ENCODE measurements around the gene CHPF2.

DNA sequence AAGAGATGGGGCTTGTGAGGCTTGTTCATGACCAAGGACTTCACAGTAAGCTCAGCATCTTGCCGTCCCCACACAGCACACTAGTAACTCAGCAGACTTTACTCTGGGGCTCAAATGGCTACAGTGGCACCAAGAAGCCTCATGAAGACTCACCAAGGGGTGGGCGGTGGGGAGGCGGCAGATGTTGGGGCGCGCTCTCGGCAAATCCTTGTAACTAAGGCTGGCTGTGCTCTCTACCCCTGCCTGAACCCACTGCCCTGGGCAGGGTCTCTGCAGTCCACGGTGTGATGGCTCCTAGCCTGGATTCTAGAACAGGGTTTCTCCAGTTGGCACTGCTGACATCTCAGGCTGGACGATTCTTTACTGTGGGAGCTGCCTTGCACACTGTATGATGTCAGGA, 28.6 kb downstream of the CHPF2 start:
- TF ChIP-seq, protein P1, sequence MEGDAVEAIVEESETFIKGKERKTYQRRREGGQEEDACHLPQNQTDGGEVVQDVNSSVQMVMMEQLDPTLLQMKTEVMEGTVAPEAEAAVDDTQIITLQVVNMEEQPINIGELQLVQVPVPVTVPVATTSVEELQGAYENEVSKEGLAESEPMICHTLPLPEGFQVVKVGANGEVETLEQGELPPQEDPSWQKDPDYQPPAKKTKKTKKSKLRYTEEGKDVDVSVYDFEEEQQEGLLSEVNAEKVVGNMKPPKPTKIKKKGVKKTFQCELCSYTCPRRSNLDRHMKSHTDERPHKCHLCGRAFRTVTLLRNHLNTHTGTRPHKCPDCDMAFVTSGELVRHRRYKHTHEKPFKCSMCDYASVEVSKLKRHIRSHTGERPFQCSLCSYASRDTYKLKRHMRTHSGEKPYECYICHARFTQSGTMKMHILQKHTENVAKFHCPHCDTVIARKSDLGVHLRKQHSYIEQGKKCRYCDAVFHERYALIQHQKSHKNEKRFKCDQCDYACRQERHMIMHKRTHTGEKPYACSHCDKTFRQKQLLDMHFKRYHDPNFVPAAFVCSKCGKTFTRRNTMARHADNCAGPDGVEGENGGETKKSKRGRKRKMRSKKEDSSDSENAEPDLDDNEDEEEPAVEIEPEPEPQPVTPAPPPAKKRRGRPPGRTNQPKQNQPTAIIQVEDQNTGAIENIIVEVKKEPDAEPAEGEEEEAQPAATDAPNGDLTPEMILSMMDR (conservative IDR thresholded peaks at IDR 0.05; ENCODE audit: low read depth in 2 of 2): no peak
- TF ChIP-seq POLR2AphosphoS5 (IDR thresholded peaks at IDR 0.05; ENCODE audit: low read depth) (no peak), EZH2 (IDR thresholded peaks at IDR 0.05; ENCODE audit: low read depth, unreplicated experiment) (no peak), EZH2phosphoT487 (IDR thresholded peaks at IDR 0.05; ENCODE audit: unreplicated experiment) (no peak), CREB1 (CRISPR knock-in tag; IDR thresholded peaks at IDR 0.05; ENCODE audit: low read depth) (no peak), STAT1 (IDR thresholded peaks at IDR 0.05; ENCODE audit: unreplicated experiment) (no peak), ZNF114 (CRISPR knock-in tag; IDR thresholded peaks at IDR 0.05) (no peak), JUNB (IDR thresholded peaks at IDR 0.05; ENCODE audit: unreplicated experiment) (no peak), NANOG (IDR thresholded peaks at IDR 0.05; ENCODE audit: borderline replicate concordance) (no peak)
- TF ChIP-seq, protein P2, sequence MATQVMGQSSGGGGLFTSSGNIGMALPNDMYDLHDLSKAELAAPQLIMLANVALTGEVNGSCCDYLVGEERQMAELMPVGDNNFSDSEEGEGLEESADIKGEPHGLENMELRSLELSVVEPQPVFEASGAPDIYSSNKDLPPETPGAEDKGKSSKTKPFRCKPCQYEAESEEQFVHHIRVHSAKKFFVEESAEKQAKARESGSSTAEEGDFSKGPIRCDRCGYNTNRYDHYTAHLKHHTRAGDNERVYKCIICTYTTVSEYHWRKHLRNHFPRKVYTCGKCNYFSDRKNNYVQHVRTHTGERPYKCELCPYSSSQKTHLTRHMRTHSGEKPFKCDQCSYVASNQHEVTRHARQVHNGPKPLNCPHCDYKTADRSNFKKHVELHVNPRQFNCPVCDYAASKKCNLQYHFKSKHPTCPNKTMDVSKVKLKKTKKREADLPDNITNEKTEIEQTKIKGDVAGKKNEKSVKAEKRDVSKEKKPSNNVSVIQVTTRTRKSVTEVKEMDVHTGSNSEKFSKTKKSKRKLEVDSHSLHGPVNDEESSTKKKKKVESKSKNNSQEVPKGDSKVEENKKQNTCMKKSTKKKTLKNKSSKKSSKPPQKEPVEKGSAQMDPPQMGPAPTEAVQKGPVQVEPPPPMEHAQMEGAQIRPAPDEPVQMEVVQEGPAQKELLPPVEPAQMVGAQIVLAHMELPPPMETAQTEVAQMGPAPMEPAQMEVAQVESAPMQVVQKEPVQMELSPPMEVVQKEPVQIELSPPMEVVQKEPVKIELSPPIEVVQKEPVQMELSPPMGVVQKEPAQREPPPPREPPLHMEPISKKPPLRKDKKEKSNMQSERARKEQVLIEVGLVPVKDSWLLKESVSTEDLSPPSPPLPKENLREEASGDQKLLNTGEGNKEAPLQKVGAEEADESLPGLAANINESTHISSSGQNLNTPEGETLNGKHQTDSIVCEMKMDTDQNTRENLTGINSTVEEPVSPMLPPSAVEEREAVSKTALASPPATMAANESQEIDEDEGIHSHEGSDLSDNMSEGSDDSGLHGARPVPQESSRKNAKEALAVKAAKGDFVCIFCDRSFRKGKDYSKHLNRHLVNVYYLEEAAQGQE (IDR thresholded peaks at IDR 0.05; ENCODE audit: unreplicated experiment): no peak
- TF ChIP-seq, protein P3, sequence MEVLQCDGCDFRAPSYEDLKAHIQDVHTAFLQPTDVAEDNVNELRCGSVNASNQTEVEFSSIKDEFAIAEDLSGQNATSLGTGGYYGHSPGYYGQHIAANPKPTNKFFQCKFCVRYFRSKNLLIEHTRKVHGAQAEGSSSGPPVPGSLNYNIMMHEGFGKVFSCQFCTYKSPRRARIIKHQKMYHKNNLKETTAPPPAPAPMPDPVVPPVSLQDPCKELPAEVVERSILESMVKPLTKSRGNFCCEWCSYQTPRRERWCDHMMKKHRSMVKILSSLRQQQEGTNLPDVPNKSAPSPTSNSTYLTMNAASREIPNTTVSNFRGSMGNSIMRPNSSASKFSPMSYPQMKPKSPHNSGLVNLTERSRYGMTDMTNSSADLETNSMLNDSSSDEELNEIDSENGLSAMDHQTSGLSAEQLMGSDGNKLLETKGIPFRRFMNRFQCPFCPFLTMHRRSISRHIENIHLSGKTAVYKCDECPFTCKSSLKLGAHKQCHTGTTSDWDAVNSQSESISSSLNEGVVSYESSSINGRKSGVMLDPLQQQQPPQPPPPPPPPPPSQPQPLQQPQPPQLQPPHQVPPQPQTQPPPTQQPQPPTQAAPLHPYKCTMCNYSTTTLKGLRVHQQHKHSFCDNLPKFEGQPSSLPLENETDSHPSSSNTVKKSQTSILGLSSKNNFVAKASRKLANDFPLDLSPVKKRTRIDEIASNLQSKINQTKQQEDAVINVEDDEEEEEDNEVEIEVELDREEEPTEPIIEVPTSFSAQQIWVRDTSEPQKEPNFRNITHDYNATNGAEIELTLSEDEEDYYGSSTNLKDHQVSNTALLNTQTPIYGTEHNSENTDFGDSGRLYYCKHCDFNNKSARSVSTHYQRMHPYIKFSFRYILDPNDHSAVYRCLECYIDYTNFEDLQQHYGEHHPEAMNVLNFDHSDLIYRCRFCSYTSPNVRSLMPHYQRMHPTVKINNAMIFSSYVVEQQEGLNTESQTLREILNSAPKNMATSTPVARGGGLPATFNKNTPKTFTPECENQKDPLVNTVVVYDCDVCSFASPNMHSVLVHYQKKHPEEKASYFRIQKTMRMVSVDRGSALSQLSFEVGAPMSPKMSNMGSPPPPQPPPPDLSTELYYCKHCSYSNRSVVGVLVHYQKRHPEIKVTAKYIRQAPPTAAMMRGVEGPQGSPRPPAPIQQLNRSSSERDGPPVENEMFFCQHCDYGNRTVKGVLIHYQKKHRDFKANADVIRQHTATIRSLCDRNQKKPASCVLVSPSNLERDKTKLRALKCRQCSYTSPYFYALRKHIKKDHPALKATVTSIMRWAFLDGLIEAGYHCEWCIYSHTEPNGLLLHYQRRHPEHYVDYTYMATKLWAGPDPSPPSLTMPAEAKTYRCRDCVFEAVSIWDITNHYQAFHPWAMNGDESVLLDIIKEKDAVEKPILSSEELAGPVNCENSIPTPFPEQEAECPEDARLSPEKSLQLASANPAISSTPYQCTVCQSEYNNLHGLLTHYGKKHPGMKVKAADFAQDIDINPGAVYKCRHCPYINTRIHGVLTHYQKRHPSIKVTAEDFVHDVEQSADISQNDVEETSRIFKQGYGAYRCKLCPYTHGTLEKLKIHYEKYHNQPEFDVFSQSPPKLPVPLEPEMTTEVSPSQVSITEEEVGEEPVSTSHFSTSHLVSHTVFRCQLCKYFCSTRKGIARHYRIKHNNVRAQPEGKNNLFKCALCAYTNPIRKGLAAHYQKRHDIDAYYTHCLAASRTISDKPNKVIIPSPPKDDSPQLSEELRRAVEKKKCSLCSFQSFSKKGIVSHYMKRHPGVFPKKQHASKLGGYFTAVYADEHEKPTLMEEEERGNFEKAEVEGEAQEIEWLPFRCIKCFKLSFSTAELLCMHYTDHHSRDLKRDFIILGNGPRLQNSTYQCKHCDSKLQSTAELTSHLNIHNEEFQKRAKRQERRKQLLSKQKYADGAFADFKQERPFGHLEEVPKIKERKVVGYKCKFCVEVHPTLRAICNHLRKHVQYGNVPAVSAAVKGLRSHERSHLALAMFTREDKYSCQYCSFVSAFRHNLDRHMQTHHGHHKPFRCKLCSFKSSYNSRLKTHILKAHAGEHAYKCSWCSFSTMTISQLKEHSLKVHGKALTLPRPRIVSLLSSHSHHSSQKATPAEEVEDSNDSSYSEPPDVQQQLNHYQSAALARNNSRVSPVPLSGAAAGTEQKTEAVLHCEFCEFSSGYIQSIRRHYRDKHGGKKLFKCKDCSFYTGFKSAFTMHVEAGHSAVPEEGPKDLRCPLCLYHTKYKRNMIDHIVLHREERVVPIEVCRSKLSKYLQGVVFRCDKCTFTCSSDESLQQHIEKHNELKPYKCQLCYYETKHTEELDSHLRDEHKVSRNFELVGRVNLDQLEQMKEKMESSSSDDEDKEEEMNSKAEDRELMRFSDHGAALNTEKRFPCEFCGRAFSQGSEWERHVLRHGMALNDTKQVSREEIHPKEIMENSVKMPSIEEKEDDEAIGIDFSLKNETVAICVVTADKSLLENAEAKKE (CRISPR knock-in tag; IDR thresholded peaks at IDR 0.05): no peak
- TF ChIP-seq, protein P4, sequence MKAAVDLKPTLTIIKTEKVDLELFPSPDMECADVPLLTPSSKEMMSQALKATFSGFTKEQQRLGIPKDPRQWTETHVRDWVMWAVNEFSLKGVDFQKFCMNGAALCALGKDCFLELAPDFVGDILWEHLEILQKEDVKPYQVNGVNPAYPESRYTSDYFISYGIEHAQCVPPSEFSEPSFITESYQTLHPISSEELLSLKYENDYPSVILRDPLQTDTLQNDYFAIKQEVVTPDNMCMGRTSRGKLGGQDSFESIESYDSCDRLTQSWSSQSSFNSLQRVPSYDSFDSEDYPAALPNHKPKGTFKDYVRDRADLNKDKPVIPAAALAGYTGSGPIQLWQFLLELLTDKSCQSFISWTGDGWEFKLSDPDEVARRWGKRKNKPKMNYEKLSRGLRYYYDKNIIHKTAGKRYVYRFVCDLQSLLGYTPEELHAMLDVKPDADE (IDR thresholded peaks at IDR 0.05): no peak

Measured in GM23338 (cell line).